Measurements from ENCODE around the gene ALDH1L1.

The ALDH1L1 gene

DNA sequence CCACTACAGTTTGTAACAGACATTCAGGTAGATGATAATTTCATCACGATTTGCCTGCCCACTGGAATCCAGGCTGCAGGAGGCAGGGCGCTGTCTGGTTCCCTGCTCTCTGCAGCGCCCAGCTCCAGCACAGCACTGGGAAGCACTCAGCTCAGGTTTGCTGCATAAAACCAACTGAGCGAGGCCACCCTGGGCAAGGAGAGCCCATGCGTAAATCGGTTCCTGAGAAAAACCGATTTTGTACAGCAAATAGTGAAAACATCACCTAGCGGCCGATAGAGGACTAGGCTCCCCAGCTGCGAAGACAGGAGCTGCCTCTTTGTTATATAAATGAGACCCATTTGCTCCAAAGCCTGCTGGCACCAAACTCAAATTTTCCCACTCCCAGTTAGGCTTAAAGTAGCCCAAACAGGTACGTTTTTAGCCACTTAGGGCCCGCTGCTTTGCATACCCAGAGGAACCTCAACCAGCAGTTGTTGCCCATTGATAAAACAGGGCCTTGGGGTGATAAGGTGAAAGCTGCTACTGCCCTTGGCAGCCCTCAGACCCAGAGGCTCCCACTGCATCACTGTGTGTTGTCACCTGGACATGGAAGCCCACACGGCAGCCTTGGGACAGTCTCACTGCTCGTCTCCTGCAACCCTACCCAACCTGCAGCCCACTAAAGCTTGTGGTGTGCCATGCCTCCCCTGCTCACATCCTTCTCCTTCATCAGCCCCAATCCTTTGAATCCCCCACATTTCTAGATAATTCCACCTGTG is 47.5 kb downstream of the ALDH1L1 start:
- DNase-seq = no peak

DNA sequence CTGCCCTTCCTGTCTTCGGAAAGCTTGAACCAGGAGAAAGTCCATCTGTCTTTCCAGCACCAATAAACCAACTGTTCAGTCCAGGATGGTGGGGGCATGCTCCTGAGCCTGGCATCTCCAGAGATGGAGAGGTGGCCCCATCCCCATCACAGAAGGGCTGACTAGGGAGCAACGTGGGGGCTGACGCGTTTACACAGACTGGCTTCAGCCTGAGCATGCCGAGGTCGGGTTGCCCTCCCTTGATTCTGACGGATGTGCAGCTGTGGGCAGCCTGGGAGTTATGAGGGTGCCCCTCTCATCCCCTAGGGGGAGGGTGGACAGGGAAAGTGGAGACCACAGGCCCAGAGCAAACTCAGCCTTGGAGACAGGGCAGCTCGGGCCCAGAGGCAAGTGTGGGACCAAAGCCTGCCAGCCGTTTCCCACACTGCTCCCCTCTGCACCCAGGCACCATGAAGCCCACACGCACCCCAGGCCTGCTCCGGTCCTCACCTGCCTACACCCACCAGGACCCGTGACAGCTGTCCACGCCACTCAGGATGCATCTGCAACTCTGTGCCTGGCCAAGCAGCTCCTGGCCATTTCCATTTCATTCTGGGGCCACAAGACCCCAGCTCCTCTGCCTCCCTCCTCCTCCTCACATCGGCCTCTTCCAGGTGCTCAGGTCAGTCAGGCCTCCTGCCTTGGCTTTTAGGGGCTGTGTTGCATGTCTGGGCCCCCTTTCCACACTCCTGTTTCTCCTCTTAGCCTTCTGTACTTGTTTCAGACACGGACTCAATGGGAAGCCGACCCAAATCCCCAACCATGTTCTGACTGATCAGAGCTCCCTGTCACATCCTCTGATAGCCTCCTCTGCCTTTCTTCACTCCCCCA is 48.3 kb downstream of the ALDH1L1 start:
- no peak for DNase-seq

DNA sequence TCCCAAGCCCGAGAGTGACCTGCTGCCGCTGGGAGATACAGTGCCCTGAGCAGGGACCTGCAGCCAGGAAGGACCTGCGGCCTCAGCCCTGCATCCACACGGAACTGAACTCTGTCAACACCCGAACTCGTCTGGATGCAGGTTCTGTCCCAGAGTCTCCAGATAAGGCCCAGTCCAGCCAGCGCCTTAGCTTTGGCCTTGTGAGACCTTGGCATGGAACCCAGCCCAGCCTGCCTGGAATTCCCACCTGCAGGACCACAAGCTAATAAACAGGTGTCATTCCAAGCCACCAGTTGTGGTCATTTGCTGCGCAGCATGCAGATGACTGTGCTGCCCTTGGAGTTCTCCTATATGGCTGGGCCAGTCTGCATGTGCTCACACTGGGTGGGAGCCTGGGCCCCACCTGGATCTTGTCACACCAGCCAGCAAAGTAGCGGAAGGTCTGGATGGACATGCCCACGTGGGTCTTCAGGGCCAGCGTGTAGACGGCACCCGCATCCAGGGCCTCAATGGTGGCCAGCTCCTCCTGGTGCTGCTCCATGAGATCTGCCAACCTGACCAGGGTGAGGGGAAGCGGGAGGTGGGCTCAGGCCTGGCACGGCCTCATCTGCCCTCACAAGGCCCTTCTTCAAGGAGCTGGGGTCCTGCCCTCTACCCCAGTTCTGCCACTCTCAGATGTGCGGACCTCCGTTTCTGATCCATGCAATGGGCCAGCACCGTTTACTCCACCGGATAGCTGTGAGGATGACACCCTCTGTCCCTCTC is 49.2 kb downstream of the ALDH1L1 start:
- DNase-seq = no peak

DNA sequence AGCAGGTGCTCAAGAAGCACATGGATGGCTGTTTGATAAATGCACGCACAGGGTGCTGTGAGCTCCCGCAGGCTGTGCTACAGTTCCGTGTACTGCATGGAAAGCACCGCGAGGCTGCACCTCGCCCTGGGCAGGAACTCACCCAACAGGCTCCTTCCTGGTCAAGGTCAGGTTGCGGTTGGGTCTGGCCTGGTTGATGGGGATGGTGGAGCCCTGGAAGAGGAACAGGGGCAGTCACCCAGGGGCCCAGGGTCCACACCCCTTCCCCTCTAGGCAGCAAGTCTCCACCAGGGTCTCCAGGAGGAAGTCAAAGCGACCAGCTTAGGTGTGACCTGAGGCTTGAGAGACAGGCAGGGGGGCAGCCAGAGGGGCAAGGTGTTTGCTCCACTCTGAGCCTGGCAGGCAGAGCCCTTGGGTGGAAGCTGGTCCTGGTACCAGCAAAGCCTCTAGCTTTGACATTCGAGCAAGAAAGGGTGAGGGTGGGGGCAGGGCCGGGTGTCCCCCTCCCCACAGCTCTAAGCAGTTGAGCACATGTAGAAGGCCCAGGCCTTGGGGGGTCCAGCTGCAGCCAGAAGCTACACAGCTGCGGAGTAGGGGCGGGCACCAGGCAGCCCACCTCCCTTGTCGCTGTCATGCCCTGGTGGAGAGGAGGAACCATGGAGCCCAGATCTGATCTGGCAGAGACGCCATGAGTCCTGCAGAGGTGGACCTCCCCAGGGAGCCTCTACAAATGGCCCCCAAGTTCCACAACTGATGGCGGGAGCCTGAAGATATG is 50.1 kb downstream of the ALDH1L1 start:
- no peak for DNase-seq

DNA sequence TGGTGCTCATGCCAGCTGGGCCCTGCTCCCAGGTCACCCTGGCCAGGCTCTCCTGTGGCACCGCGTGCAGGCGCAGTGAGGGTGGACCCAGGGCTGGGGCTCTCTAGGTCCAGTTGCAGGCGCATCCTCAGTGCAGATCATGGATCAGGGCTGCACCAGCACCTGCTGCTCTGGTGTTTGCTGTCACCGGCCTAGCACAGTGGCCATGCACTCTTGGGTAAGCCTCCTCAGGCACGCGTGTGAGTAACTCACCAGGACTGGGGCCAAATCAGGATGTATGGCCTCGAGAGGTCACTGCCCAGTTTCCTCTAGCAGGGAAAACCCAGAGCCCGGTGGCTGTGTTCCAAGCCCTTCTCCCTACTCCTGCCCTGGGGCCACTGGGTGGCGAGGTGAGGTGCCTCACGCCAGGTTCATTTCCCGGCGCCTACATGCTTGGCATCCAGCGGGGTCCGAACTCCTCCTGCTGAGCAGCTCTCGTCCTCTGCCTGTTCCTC is 50.9 kb downstream of the ALDH1L1 start:
- DNase-seq = no peak

DNA sequence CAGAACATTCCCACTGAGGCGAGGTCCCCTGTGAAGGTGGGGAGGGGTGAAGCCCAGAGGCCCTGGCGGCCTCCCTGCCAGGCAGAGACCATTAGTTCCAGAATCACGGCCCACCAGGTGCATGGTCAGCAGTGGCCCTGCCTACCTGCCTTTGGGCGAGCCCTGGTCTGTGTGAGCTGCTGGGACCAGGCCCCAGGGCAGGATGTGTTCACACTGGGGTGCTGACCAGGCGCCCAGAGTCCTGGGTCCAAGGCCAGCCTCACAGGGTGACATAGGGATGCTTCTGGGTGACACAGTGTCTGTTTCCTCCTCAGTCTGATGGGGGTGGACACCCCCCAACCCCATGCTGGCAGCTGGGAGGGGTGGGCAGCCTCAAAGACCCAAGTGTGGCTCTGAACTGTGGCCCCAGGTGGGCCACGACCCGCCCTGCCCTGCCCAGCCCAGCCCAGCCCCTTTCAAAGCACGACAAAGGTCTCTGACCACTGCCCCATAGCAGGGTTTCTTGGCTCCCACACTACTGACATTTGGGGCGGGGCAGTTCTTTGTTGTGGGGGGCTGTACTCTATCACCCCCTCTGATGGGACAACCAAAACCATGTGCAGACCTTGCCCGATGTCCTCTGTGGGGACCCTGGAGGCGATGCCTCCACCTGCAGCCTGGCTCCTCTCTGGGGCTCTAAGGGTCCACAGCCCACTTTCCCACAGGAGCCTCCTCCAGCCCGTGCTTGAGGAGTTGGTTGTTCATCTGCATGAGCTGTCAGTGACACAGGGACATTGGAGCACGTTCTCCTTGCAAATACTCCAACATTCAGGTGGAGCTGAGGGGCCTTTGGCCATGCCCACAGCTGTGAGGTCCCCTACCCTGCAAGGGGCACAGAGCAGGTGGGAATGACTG is 51.6 kb downstream of the ALDH1L1 start:
- DNase-seq = no peak

DNA sequence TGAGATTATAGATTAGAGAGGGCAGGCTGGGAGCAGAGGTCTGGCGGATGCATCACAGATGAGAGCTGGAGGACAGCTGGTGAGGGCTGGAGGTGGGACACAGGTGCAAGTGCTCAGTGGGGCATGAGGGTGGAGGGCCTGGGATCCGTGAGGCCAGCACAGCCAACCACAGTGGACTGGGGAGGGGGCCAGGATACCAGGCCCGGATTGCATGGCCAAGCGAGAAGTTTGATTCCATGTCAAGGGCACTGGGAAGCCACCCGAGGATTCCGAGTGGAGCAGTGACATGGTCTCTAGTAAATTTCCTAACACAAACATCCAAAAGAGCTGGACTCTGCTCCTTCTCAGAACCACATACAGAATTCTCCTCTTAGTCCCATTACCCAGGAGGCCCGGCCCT is 52.5 kb downstream of the ALDH1L1 start:
- DNase-seq = no peak

DNA sequence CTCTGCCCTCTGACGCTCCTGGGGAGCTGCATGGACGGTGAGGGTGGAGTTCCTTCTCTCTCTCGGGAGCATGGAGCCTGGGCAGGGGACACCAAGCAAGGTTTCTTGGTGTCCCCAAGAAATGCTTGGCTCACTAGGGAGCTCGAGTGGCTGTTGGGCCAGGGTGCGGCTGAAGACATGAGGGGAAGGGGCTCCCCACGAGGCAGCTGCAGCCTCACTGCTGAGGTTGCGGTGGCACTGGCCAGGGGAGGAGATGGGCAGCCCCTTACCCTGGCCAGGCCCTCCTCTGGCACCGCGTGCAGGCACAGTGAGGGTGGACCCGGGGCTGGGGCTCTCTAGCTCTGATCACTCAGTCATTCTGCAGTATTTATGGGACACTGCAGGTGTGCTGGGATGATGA is 52.9 kb downstream of the ALDH1L1 start:
- no peak for DNase-seq

DNA sequence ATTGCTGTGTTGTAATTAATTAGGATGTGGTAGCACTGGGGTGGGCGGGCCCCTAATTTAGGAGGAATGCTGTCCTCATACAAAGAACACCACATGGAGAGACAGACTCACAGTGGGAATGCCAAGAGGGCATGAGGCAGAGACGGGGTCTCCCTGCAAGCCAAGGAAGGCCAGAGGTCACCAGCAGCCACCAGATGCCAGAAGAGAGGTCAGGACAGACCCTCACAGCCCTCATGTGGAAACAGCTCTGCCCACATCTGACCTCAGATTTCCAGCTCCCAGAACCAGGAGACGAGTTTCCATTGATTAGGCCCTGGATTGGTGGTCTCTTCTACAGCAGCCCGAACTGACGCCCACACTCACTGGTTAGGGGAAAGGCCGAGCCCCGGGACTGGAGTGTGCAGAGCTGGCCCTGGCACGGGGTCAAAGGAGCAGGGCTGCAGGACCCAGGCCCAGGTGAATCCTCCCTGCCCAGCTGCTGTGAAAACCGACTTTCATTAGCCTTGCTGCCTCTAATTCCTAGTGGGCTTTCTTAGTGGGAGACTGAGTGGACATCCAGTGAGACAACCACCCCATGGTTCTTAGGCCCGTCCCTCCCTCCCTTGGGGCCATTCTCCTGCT is 53.5 kb downstream of the ALDH1L1 start:
- DNase-seq = no peak

DNA sequence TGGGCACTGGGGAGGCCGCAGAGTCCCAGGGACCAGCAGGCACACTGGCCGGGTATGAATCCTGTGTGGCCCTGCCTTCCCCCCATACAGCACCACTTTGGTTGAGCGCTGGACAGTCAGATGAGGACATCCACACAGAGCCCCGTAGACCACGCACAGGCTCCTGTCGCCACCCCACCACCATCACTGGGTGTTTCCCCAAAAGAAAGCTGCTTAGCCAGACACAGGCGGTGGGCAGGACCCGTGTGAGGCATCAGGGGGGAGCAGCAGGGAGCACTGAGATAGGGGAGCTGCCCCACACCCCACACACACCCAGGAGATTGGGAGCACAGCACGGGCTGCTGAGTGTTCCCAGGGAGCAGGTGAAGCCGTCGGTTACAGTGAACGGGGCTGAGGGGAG is 54.1 kb downstream of the ALDH1L1 start:
- DNase-seq = no peak

DNA sequence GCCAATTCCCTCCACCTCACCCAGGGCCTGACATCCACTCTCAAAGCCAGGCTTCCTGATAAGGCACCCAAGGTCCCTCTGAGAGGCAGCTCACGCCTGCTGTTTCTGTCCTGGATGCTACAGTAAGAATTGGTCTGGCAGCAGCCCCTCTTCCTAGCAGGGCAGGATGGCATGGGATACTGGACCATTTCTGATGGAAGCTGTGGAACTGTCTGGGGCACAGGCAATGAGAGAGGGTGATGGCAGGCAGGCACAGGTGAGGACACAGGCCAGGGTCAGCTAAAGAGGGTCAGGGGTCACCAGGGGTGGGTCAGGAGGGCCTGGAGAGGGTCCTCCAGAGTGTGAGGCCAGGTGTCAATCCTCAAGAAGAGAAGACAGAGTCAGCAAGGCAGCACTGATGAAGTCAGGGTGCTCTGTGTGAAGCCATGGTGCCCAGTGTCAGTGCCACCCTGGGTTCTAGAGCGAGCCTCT is 54.6 kb downstream of the ALDH1L1 start:
- no peak for DNase-seq

DNA sequence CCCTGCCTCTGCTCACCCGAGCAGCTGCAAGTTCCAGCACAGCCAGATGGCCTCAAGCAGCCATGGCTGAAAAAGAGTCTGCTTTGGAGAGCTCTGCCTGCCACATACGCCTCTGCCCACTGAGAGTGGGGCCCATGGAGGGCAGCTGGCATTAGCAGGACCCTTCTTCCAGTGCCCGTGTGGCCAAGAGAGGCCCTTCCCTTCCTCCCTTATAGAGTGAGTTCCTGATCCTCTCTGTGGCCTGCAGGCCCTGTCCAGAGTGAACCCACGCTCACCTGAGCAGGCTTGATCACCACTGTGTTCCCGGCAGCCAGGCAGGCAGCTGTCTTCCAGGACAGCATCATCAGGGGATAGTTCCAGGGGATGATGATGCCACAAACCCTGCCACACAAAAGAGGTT is 55.0 kb downstream of the ALDH1L1 start:
- DNase-seq = no peak

DNA sequence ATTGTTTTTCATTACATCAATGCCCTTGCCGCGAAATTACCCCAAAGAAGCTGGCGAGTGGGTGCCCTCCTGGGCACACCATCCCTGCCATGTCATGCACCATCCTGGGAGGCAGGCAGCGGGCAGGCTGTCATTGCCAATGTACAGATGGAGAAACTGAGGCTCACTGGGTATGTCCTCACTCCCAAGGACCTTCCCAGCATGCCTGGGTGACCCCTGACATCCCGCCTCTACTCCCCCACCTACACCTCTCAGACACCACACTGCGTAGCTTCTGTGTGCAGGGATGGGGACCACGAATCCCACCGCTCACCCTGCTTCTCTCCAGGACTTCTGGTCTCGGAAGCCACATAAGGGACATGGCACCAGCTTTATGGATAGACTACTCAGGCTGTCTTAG is 55.5 kb downstream of the ALDH1L1 start:
- DNase-seq = no peak

DNA sequence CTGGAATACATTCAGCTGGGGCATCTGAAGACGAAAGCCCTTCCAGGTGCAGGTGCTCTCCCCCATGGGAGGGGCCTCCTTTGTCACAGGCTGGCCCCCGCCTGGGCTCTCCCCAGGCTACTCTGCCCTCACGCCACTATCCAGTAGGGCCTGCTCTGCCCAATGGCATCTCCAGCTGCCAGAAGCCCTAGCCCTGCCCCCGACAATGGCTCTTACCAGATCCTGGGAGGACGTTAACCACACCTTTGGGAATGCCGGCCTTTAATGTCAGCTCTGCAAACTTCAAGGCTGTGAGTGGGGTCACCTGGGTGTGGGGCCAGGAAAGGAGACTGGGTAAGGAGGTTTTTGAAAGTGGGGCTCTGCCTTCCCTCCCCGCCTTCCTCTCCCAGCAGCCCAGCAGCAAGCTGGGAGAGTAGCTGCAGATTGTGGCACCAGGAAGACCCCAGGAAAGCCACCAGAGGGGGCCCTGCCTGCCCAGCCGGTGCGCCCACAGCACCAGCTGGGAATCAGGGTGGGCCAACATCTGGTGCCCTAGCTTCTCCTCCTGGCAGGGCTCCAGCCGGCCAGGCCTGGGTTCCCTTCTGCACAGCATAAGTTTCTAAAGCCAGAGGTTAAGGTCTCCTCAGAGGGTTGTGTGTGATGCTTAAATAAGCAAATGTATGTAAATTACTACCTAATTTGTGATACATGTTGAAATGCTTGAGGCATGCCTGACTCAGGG is 56.1 kb downstream of the ALDH1L1 start:
- no peak for DNase-seq

DNA sequence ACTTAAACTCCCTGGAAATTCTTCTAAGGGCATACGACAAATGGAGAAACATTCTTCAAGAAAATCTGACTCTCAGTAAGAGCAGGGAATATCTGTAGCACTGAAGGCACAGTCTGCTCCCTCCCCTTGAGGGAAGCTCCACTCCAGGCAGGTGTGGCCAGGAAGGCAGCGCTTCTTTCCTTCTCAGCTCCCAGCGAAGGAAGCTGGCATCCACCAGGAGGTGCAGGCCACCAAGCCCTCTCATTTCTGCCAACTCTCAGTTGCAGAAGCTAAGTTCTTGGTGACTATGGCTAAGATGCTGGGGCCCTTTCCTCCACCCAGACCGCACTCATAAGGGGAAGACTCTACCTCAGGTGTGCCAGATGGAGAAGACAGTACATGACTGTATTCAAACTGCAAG is 58.8 kb downstream of the ALDH1L1 start:
- DNase-seq = no peak

DNA sequence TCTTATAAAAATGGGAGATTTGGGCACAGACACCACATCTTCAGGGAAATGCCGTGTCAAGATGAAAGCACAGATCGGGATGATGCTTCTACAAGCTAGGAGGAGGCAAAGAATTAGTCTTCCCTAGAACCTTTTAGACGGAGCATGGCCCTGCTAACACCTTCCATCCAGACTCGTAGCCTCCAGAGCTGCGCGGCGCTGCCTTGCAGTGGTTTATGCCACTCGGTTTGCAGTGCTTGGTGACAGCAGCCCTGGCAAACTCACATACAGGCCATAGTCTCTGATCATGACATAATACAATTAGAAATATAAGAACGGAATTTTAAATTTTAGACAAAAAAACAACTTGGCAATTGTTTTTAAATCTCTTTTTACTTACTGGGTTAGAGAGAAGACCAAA is 59.3 kb downstream of the ALDH1L1 start:
- no peak for DNase-seq

DNA sequence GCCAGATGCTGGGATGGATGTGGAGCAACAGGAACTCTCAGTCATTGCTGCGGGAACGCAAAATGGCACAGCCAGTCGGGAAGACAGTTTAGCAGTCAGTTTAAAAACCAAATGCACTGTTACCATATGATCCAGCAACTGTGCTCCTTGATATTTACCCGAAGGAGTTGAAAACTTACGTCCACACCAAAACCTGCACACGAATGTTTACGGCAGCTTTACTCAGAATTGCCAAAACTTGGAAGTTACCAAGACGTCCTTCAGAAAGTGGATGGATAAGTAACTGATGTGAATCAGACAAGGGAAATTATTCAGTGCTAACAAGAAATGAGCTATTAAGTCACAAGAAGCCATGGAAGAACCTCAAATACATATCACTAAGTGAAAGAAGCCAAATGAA is 60.4 kb downstream of the ALDH1L1 start:
- no peak for DNase-seq

DNA sequence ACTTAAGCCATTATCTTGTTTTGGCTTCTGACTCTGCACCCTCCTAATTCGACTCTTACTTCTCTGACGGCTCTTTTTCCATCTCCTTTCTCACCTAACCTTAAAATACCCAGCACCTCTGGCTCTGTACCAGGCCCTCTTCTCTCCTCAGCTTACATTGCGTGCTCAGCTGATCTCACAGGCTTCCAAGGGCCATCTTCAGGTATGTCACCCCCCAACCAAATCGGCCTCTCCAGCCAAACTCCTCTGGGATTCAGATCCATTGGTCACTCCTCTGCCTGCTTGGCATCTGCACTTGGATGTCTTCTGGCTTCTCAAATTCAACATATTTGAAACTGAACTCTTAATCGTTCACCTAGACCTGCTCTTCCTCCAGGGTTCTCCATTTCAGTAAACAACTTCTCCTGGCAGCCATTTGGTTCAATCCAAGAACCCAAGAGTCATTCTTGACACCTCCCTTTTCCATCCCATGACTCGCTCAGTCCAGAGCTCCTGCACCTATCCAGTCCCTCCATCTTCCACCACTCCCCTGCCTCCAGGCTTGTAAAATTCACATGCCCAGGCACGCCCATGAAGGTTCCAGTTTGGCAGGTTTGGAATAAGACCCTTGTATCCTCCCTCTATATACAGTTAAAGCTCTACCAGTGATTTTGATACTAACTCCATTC is 61.2 kb downstream of the ALDH1L1 start:
- DNase-seq = no peak

DNA sequence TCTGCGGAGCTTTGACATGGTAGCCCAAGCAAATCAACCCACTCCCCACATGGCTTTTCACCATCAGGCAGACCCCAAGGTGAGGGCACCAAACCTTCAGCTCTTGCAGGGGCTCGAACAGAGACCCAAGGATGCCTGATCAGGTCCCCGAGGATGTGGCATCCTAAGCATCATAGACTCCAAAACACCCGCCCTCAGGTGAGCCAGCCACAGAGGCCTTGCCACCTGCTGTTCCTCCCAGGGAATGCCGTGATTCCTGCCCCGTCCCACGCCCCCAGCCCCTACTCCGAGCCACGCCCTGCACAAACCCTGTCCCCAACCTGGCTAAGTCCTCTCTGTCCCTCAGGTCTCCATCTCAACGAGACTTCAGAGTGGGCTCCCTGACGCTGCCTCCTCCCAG is 61.8 kb downstream of the ALDH1L1 start:
- DNase-seq = no peak

DNA sequence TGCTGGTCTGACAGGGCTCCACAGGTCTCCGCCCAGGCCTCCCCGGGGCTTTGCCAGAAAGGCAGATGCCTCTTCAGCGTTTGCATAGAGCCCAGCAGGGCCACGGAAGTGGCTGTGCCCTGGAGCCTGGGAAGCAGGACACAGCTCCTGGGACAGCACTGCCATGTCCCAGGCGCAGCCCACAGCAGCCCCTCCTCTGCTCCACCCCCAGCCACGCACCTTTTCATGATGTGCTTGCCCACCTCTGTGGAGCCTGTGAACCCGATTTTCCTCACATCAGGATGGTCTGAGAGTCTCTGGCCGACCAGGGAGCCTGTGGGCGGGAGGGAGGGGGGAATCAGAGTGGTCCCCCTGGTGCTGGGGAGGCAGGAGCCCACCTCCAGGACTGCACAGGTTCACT is 62.6 kb downstream of the ALDH1L1 start:
- no peak for DNase-seq
